ENCODE data around the gene BTF3.

DNA sequence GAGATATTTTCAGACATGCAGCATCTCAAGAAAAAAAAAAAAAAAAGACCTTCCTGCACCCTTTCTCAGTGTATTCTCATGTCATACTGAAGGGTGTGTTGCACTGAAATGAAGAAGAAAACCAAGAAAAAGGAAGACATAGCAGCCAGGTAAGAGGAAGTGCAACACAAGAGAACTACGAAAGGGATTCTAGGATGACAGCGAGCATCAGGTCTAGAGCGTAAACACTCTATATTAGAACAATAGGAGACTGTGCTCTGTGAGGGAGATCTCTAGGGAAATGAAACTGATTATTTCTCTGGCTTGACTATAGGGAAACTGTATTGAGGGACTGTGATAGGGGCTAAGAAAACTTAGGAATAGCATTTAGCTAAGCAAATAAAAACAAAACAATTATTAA is 30.0 kb downstream of the BTF3 start:
- TF ChIP-seq MXI1 (IDR thresholded peaks at IDR 0.05; ENCODE audit: low read depth, low read length) (no peak), TBL1XR1 (IDR thresholded peaks at IDR 0.05; ENCODE audit: low read length in 2 of 2) (no peak), POLR2A (conservative IDR thresholded peaks at IDR 0.05) (no peak), ZZZ3 (IDR thresholded peaks at IDR 0.05) (no peak), POLR2AphosphoS5 (IDR thresholded peaks at IDR 0.05; ENCODE audit: control insufficient read depth, insufficient read depth, low read depth, low read length) (no peak), SOX6 (IDR thresholded peaks at IDR 0.05) (no peak), HDAC6 (IDR thresholded peaks at IDR 0.05; ENCODE audit: low read depth, low read length) (no peak), RAD51 (IDR thresholded peaks at IDR 0.05; ENCODE audit: borderline replicate concordance, low read depth) (no peak)
- TF ChIP-seq, protein P1, sequence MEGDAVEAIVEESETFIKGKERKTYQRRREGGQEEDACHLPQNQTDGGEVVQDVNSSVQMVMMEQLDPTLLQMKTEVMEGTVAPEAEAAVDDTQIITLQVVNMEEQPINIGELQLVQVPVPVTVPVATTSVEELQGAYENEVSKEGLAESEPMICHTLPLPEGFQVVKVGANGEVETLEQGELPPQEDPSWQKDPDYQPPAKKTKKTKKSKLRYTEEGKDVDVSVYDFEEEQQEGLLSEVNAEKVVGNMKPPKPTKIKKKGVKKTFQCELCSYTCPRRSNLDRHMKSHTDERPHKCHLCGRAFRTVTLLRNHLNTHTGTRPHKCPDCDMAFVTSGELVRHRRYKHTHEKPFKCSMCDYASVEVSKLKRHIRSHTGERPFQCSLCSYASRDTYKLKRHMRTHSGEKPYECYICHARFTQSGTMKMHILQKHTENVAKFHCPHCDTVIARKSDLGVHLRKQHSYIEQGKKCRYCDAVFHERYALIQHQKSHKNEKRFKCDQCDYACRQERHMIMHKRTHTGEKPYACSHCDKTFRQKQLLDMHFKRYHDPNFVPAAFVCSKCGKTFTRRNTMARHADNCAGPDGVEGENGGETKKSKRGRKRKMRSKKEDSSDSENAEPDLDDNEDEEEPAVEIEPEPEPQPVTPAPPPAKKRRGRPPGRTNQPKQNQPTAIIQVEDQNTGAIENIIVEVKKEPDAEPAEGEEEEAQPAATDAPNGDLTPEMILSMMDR (IDR thresholded peaks at IDR 0.05 in 2 of 3, conservative IDR thresholded peaks at IDR 0.05 in 1 of 3; ENCODE audit: insufficient read depth in 2 of 3, low read depth in 1 of 3, low read length in 3 of 3), result no peak
- TF ChIP-seq, protein P2, sequence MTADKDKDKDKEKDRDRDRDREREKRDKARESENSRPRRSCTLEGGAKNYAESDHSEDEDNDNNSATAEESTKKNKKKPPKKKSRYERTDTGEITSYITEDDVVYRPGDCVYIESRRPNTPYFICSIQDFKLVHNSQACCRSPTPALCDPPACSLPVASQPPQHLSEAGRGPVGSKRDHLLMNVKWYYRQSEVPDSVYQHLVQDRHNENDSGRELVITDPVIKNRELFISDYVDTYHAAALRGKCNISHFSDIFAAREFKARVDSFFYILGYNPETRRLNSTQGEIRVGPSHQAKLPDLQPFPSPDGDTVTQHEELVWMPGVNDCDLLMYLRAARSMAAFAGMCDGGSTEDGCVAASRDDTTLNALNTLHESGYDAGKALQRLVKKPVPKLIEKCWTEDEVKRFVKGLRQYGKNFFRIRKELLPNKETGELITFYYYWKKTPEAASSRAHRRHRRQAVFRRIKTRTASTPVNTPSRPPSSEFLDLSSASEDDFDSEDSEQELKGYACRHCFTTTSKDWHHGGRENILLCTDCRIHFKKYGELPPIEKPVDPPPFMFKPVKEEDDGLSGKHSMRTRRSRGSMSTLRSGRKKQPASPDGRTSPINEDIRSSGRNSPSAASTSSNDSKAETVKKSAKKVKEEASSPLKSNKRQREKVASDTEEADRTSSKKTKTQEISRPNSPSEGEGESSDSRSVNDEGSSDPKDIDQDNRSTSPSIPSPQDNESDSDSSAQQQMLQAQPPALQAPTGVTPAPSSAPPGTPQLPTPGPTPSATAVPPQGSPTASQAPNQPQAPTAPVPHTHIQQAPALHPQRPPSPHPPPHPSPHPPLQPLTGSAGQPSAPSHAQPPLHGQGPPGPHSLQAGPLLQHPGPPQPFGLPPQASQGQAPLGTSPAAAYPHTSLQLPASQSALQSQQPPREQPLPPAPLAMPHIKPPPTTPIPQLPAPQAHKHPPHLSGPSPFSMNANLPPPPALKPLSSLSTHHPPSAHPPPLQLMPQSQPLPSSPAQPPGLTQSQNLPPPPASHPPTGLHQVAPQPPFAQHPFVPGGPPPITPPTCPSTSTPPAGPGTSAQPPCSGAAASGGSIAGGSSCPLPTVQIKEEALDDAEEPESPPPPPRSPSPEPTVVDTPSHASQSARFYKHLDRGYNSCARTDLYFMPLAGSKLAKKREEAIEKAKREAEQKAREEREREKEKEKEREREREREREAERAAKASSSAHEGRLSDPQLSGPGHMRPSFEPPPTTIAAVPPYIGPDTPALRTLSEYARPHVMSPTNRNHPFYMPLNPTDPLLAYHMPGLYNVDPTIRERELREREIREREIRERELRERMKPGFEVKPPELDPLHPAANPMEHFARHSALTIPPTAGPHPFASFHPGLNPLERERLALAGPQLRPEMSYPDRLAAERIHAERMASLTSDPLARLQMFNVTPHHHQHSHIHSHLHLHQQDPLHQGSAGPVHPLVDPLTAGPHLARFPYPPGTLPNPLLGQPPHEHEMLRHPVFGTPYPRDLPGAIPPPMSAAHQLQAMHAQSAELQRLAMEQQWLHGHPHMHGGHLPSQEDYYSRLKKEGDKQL (CRISPR knock-in tag; IDR thresholded peaks at IDR 0.05; ENCODE audit: borderline replicate concordance), result no peak
- TF ChIP-seq, protein P3, sequence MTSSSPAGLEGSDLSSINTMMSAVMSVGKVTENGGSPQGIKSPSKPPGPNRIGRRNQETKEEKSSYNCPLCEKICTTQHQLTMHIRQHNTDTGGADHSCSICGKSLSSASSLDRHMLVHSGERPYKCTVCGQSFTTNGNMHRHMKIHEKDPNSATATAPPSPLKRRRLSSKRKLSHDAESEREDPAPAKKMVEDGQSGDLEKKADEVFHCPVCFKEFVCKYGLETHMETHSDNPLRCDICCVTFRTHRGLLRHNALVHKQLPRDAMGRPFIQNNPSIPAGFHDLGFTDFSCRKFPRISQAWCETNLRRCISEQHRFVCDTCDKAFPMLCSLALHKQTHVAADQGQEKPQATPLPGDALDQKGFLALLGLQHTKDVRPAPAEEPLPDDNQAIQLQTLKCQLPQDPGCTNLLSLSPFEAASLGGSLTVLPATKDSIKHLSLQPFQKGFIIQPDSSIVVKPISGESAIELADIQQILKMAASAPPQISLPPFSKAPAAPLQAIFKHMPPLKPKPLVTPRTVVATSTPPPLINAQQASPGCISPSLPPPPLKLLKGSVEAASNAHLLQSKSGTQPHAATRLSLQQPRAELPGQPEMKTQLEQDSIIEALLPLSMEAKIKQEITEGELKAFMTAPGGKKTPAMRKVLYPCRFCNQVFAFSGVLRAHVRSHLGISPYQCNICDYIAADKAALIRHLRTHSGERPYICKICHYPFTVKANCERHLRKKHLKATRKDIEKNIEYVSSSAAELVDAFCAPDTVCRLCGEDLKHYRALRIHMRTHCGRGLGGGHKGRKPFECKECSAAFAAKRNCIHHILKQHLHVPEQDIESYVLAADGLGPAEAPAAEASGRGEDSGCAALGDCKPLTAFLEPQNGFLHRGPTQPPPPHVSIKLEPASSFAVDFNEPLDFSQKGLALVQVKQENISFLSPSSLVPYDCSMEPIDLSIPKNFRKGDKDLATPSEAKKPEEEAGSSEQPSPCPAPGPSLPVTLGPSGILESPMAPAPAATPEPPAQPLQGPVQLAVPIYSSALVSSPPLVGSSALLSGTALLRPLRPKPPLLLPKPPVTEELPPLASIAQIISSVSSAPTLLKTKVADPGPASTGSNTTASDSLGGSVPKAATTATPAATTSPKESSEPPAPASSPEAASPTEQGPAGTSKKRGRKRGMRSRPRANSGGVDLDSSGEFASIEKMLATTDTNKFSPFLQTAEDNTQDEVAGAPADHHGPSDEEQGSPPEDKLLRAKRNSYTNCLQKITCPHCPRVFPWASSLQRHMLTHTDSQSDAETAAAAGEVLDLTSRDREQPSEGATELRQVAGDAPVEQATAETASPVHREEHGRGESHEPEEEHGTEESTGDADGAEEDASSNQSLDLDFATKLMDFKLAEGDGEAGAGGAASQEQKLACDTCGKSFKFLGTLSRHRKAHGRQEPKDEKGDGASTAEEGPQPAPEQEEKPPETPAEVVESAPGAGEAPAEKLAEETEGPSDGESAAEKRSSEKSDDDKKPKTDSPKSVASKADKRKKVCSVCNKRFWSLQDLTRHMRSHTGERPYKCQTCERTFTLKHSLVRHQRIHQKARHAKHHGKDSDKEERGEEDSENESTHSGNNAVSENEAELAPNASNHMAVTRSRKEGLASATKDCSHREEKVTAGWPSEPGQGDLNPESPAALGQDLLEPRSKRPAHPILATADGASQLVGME (CRISPR knock-in tag; IDR thresholded peaks at IDR 0.05), result no peak
- TF ChIP-seq, protein P4, sequence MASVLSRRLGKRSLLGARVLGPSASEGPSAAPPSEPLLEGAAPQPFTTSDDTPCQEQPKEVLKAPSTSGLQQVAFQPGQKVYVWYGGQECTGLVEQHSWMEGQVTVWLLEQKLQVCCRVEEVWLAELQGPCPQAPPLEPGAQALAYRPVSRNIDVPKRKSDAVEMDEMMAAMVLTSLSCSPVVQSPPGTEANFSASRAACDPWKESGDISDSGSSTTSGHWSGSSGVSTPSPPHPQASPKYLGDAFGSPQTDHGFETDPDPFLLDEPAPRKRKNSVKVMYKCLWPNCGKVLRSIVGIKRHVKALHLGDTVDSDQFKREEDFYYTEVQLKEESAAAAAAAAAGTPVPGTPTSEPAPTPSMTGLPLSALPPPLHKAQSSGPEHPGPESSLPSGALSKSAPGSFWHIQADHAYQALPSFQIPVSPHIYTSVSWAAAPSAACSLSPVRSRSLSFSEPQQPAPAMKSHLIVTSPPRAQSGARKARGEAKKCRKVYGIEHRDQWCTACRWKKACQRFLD (CRISPR knock-in tag; IDR thresholded peaks at IDR 0.05), result no peak
- TF ChIP-seq, protein P5, sequence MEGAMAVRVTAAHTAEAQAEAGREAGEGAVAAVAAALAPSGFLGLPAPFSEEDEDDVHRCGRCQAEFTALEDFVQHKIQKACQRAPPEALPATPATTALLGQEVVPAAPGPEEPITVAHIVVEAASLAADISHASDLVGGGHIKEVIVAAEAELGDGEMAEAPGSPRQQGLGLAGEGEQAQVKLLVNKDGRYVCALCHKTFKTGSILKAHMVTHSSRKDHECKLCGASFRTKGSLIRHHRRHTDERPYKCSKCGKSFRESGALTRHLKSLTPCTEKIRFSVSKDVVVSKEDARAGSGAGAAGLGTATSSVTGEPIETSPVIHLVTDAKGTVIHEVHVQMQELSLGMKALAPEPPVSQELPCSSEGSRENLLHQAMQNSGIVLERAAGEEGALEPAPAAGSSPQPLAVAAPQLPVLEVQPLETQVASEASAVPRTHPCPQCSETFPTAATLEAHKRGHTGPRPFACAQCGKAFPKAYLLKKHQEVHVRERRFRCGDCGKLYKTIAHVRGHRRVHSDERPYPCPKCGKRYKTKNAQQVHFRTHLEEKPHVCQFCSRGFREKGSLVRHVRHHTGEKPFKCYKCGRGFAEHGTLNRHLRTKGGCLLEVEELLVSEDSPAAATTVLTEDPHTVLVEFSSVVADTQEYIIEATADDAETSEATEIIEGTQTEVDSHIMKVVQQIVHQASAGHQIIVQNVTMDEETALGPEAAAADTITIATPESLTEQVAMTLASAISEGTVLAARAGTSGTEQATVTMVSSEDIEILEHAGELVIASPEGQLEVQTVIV (CRISPR knock-in tag; IDR thresholded peaks at IDR 0.05; ENCODE audit: borderline replicate concordance), result no peak
